NCI-H187 (cell line): ENCODE data around the gene EPHA7.

Experiments
- DNase-seq, 2 experiments: peaks; one replicate each; lab custom pipeline; 2025; lab: John Stamatoyannopoulos, UW

EPHA7 gene

DNA sequence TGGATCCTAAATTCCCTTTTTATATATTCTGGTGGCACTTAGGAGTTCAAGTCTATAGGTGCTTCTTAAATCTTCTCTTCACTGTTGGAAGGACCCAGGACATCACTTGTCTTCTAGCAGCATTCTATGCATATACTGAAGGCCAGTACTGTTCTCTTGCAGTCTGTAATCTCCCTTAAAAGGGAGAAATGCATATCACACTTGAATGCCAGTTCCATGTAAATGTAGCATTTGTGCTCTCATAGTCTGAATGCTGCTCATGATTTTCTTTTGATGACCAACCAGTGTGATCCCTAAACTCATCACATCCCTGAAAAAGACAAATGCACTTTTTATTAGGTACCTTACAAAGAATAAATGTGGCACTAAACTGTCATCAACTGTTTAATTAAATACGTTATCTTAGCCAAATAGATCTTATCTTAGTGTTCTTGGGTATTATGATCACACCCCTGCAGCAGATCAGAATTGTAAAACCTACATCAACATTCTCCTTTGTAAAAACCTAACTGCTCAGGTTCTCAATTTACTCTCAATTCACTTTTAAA lies 176.1 kb downstream of the EPHA7 start:
- DNase-seq: no peak

DNA sequence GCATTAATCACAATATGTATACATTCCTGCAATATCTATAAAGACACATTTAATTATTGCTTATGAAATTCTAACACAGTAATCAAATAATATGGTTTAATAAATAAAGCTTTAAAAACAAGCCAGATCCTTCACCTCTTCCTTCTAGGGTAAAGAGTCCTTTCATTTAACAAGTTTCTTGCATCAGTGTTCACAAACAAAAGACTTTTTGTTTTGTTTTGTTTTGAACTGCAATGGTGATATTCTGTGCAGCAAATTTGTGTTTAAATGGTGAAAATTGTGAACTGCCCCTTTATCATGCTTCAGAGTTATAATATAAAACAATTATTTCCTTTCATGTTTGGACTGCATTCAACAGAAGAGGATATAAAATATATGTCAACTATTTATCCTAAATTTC lies 177.3 kb downstream of the EPHA7 start:
- no peak for DNase-seq

DNA sequence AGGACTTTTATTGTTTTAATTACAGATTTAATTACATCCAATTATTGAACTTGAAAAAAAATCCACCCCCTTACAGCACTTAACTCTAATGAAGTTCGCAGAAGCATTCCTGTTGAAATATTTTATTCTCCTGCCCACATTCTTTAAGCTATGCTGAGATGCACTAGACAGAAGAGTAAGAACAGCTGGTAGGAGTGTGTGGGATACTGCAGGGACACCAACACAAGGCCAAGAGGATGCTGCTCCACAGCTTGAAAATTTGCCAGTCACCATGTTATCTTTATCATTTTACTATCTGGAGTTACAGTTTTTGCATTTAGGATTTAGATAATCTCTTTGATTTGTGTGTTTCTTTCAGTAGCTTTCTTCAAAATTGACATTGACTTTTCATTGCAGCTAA lies 180.7 kb downstream of the EPHA7 start:
- no peak for DNase-seq

DNA sequence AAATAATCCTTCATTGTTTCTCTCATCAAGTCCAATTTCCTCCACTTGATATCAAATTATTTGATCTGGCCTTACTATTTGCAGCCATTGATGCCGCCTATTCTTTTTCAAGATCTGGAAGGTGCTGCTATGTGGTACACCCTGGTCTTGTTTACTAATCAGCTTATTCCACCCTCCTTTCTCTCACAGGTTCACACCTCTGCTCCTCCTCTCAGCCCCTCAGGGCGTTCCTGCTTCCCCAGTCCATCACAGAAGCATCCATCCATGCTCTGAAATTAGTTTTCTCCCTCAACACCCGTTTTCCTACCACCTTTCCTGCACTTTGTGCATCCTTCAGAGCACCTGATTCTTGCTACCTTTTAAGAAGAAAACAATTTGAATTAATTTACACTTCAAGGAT lies 183.6 kb downstream of the EPHA7 start:
- DNase-seq: no peak

DNA sequence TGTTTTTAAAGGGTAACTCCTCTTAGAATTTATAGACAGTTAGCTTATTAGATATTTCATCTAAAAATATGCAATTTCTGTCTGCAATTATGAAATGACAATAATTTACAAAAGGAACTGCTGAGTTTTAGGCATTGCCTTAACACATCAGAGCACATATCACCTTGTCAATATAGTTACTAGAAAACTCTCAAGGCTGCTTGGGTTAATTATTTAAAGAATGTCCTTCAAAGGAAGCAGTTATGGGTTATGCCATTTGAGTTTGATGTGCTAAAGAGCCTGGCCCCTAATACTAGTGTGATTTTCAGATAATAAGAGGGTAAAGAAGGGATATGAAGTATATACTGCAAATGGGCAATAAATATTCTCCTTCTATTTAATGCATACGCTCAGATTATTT lies 192.5 kb downstream of the EPHA7 start:
- DNase-seq: no peak

DNA sequence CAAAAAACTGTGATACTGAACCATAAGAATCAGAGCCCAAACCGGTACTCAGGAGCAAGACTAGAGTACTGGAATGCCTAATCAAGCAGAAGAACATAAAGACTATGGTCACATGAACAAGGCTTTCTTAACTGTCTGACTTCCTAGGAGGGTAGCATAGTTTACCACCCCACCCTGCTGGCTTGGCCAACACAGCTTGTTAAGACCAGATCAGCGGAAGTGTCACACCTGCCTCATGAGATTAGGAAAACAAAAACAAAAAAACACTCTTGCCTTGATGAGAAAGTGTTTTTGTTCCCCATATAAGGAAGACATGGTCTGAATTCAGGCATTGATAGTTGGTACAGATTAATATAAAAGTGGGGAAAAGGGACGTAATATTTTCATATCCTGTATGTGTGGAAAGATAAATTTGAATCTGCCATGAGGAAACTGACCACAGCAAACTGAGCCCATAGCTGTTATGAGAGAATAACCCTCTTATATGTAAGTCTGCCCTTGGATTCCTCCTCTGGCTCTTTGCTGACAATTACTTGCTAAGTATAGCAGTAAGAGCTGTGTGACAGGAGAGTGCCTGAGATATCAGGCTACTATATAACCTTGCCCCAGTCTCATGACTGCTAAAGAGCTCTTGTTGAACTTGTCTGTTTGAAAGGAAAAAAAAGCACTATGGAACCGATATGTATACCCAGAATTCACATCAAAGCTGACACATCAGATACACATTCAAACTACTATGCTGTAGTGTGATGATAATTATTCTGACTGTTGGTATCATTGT lies 197.1 kb downstream of the EPHA7 start:
- no peak for DNase-seq

DNA sequence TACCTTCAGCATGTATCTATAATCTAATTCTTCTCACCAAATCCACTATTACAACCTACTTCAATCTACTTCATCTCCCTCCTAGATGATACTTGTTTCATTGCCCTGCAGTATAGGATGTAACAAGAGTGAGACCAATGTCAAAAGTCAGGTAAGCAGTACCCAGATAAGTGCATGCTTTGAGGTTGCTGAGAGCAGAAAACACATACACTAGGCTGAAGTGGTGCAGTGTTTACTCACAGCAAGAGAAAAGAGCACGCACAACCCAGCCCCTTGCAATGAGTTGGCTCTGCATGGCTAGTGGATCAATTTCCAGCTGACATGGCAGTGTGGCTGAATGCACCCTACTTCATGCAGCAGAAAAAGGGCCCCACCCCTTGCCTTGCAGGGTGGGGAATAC lies 199.9 kb downstream of the EPHA7 start:
- DNase-seq: no peak

DNA sequence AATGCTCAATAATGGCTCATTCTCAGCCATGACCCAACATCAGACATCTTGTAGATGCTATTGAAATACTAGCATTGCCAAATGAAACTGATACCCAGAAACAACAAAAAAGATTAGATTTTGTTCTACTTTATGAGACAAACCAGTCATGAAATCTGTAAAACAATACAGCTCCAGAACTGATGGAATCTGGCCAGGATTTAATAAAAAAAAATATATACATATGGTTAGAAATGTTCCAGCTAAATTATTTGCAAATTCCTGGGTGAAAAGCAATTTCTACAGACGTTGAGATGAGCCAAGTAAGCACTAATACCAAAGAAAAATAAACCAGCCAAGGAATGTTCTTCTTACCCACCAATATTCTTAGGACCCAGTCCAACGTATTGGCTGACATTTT lies 201.3 kb downstream of the EPHA7 start:
- no peak for DNase-seq

DNA sequence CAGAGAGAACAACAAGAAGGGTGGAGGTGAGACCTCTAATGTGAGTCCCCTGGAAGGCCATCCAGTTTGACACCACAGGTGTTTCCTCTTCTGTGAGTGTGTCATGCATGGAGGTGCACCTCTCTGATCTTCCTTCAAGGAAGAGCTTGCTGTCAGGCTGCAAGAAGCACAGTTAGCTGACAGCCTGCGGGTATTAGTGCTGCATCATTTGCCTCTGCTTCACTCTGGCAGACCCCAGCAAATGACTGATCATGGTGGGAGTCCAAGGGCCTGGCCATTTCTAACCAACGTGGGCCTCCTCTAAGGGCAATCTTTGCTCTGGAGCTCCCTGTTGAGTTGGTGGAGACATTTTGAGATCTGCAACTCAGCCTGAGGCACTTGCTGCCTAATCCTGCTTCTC lies 206.3 kb downstream of the EPHA7 start:
- no peak for DNase-seq

DNA sequence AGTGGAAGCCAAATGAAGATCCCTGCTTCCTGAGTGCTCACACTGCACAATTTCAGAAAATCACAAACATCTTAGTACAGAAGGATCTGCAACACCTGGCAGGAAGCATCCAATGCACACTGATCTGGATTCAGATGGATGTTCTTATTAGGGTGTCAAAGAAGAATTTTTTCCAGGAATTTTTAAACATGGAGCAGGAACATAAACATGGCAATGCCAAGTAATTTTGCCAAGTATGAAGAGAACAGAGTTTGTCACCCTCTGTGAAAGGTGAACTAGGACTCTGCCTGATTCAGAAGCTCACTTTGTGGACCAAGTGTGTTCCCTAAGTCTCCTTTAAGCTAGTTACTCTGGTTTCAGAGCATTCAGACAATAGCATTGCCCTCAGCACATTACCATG lies 208.5 kb downstream of the EPHA7 start:
- DNase-seq: no peak

DNA sequence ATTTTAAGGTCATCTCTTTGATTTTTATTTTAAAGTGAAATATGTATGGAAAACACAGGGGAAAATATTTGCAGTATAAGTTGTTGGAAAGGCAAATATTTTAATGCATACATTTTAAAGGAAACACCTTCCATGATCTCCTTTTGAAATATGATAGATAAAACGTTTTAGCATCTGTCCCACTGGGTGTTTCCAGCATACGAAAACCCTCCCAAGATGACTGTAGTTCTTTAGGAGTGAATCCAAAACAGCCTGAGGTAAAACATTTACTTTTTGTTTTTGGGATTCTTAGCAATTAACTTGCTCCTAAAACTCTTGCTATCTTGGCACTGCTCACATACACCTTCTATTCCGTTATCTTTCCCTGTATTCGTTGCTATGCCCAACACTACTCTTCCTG lies 210.0 kb downstream of the EPHA7 start:
- DNase-seq: no peak

DNA sequence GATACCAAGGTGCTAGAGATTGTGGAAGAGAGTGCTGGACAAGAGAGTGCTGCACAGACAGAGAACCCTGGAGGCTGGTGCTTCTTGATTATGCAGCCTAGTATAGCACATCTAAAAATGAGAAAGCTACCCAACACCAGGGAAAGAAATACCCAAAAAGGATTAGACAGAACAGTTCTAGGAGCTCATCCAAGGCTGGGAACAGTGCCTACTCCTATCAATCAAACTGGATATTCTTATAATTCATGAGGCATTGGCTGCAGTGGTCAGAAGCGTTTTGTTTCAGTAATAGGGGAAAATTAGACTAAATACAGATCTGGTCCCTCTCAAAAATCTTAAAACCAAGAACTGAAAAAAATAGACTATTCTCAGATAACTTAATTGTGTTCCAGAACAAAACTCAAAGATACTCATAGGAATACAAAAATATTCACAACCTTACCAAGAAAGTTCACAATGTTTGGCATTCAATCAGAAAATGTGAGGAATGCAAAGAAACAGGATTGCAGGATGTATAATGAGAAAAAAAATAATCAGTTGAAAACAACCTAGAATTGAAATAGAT lies 222.9 kb downstream of the EPHA7 start:
- DNase-seq: no peak

DNA sequence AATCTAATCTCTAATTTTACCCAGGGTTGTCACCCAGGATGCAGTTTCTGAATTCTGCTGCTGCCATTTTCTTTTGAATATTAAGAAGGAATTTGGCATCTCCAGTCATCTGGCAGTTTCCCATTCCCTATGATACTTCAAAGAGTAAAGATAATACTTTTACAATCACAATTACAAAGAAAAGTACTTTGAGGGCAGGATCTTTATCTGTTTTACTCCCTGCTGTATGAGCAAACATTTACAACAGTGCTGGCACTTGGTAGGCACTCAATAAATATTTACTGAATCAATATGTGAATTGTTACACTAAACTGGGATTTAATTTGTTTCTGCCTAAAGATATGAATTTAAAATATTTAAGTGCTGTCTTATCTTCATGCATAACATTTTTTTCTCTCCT lies 224.9 kb downstream of the EPHA7 start:
- DNase-seq: no peak

DNA sequence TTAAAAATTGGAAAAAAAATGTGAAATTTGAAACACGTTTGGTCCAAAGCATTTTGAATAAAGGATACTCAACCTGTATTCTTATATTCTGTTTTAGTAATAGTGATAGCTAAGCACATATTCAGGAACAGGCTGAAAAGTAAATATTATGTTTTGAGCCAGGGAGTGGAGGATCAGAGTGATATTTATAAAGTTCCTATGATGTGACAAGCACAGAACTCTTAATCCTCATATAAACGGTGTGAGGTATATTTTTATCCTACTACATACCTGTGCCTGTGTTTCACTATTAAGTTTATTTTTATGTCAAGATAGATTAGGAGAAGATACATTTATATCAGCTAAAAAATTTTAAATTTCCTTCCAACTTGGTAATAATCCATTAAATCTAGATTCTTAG lies 225.5 kb downstream of the EPHA7 start:
- DNase-seq: no peak
